RWPE1 (cell line): ENCODE data around the gene NSUN6.

ENCODE experiments used
- CTCF ChIA-PET: fragments of 350-600 bp; sonication (Branson Sonifier 250); formaldehyde crosslinking; extraction: SDS; loops from one replicate; lab custom pipeline; 2021; lab: Yijun Ruan, JAX
- POLR2A ChIA-PET: fragments of 400-600 bp; formaldehyde crosslinking; extraction: SDS; loops from one replicate; lab custom pipeline; 2020; ENCODE audit warnings: antibody characterized with exemption; ENCODE audit not compliant: low non-redundant PET; lab: Yijun Ruan, JAX
- DNase-seq: peaks from one replicate; pipeline ENCODE4 v3.0.0; 2012; ENCODE audit warnings: low spot score
- H3K27ac ChIP-seq: fragments of 450-650 bp; 2 replicates; pipeline ENCODE4 v1.5.1; 2017
- TF ChIP-seq, protein P1 (sequence below): fragments of 450-650 bp; conservative IDR thresholded peaks from 2 replicates; pipeline ENCODE4 v1.5.1; 2017; ENCODE audit warnings: low read depth, mild to moderate bottlenecking

Gene NSUN6

DNA sequence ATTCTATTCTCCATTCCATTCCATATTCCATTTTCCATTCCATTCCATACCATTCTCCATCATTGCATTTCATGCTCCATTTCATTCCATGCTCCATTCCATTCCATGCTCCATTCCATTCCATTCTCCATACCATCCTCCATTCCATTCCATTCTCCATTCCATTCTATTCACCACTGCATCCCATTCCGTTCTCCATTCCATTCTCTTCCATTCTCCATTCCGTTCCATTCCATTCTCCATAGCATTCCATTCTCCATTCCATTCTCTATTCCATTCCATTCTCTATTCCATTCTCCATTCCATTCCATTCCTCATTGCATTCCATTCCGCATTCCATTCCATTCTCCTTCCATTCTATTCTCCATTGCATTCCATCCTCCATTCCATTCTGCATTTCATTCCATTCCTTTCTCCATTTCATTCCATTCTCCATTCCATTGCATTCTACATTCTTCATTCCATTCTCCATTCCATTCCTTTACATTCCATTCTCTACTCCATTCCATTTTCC is 84.0 kb downstream of the NSUN6 start:
- ChIA-PET CTCF (no interaction called here), POLR2A (no interaction called here)
- H3K27ac ChIP-seq = no peak overlapping the region
- TF ChIP-seq, protein P1, sequence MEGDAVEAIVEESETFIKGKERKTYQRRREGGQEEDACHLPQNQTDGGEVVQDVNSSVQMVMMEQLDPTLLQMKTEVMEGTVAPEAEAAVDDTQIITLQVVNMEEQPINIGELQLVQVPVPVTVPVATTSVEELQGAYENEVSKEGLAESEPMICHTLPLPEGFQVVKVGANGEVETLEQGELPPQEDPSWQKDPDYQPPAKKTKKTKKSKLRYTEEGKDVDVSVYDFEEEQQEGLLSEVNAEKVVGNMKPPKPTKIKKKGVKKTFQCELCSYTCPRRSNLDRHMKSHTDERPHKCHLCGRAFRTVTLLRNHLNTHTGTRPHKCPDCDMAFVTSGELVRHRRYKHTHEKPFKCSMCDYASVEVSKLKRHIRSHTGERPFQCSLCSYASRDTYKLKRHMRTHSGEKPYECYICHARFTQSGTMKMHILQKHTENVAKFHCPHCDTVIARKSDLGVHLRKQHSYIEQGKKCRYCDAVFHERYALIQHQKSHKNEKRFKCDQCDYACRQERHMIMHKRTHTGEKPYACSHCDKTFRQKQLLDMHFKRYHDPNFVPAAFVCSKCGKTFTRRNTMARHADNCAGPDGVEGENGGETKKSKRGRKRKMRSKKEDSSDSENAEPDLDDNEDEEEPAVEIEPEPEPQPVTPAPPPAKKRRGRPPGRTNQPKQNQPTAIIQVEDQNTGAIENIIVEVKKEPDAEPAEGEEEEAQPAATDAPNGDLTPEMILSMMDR = no peak
- no peak for DNase-seq

DNA sequence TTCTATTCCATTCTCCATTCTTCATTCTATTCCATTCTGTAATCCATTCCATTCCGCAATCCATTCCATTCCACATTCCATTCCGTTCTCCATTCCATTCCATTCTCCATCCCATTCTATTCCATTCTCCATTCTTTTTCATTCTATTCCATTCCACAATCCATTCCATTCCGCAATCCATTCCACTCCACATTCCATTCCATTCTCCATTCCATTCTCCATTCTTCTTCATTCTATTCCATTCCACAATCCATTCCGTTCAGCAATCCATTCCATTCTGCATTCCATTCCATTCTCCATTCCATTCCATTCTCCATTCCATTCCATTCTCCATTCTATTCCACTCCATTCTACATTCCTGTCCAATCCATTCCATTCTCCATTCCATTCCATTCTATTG is 85.2 kb downstream of the NSUN6 start:
- POLR2A ChIA-PET = no interaction called here
- DNase-seq = no peak
- H3K27ac ChIP-seq = no peak overlapping the region
- TF ChIP-seq, protein P1 = no peak
- CTCF ChIA-PET = no interaction called here

DNA sequence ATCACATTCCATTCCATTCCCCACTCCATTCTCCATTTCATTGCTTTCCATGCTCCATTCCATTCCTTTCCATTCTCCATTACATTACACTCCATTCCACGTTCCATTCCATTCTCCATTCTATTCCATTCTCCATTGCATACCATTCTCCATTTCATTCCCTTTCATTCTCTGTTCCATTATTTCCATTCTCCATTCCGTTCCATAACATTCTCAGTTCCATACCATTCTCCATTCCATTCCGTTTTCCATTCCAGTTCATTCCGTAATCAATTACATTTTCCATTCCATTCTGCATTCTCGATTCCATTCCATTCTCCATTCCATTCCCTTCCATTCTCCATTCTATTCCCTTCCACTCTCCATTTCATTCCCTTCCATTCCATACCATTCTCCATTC is 86.4 kb downstream of the NSUN6 start:
- TF ChIP-seq, protein P1 = no peak
- no peak overlapping the region for H3K27ac ChIP-seq
- ChIA-PET CTCF (no interaction called here), POLR2A (no interaction called here)
- DNase-seq = no peak

DNA sequence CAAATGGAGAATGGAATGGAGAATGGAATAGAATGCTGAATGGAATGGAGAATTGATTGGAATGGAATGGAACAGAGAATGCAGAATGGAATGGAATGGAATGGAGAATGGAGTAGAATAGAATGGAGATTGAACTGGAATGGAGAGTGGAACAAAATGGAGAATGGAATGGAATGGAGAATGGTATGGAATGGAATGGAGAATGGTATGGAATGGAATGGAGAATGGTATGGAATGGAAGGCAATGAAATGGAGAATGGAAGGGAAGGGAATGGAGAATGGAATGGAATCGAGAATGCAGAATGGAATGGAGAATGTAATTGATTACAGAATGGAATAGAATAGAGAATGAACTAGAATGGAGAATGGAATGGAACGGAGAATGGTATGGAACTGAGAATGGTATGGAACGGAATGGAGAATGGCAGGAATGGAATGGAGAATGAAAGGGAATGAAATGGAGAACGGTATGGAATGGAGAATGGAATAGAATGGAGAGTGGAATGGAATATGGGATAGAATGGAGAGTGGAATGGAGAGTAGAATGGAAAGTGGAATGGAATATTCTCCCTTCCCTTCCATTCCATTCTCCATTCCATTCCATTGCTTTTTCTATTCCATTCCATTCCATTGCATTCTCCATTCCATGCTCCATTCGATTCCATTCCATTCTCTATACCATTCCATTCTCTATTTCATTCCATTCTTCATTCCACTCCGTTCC is 88.2 kb downstream of the NSUN6 start:
- POLR2A ChIA-PET = no interaction called here
- TF ChIP-seq, protein P1 = no peak
- no peak overlapping the region for H3K27ac ChIP-seq
- no peak for DNase-seq
- CTCF ChIA-PET = no interaction called here

DNA sequence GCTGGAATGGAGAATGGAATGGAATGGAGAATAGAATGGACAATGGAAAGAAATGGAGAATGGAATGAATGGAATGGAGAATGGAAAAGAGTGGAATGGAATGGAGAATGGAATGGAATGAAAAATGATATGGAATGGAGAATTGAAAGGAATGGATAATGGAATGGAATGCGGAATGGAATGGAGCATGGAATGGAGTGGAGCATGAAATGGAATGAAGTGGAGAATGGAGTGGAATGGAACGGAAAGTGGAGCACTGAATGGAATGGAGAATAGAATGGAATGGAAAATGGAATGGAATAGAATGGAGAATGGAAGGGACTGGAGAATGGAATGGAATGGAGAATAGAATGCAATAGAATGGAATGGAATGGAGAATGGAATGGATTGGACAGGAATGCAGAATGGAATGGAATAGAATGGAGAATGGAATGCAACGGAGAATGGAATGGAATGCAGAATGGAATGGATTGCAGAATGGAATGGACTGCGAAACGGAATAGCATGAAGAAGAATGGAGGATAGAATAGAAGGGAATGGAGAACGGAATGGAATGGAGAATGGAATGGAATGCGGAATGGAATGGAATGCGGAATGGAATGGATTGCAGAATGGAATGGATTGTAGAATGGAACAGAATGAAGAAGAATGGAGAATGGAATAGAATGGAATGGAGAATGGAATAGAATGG is 89.4 kb downstream of the NSUN6 start:
- POLR2A ChIA-PET = no interaction called here
- no peak overlapping the region for H3K27ac ChIP-seq
- TF ChIP-seq, protein P1 = no peak
- CTCF ChIA-PET = no interaction called here
- DNase-seq = no peak

DNA sequence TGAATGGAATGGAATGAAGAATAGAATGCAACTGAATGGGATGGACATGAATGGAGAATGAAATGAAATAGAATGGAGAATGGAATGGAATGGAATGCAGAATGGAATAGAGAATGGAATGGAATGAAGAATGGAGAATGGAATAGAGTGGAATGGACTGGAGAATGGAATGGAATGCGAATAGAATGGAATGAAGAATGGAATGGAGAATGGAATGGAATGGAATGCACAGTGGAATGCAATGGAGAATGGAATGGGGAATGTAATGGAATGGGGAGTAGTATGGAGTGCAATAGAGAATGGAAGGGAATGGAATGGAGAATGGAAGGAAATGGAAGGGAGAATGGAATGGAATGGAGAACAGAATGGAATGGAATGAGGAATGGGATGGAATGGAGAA is 93.4 kb downstream of the NSUN6 start:
- ChIA-PET CTCF (no interaction called here), POLR2A (no interaction called here)
- no peak for DNase-seq

More for the DNA sequence above, 93.4 kb downstream of the NSUN6 start:
- TF ChIP-seq, protein P1 = no peak
- no peak overlapping the region for H3K27ac ChIP-seq
